Chondrocyte (in vitro differentiated cells): Measurements from ENCODE around the gene NRG4. TPM values are rescaled to one million over a fixed set of nuclear protein-coding genes. Genes with fewer than 3 reads are reported as not detected.
A peak's percentile ranks its signal among the peaks of the same experiment; 100 is the strongest.

Source experiments
- DNase-seq: peaks from one replicate; pipeline ENCODE4 v3.0.0; 2021; ENCODE audit warnings: mixed read lengths, low spot score
- H3K27ac Mint-ChIP-seq: one replicate; pipeline ENCODE4 v1.8.0; 2021; ENCODE audit warnings: mild to moderate bottlenecking, moderate library complexity, mixed read lengths; ENCODE audit not compliant: unreplicated experiment
- H3K27me3 Mint-ChIP-seq: 2 replicates; pipeline ENCODE4 v1.8.0; 2021; ENCODE audit warnings: low read depth, mixed read lengths
- H3K36me3 Mint-ChIP-seq: 2 replicates; pipeline ENCODE4 v1.8.0; 2021; ENCODE audit warnings: low read depth, mixed read lengths
- H3K4me1 Mint-ChIP-seq: 2 replicates; pipeline ENCODE4 v1.8.0; 2021; ENCODE audit warnings: low read depth, mild to moderate bottlenecking, mixed read lengths
- H3K4me3 Mint-ChIP-seq: one replicate; pipeline ENCODE4 v1.8.0; 2021; ENCODE audit warnings: mild to moderate bottlenecking, moderate library complexity, mixed read lengths; ENCODE audit not compliant: unreplicated experiment
- H3K9me3 Mint-ChIP-seq: 2 replicates; pipeline ENCODE4 v1.8.0; 2021; ENCODE audit warnings: low read depth, mixed read lengths
- CTCF ChIP-seq: fragments of 200-600 bp; sonication (generic); IDR thresholded peaks from 2 replicates; pipeline ENCODE4 v1.5.0; 2021; ENCODE audit warnings: antibody characterized with exemption, mild to moderate bottlenecking, moderate library complexity
- total RNA-seq: library from RNA; stranded (reverse); gene quantifications from 3 replicates; pipeline ENCODE4 v1.2.1, GENCODE V29; 2021

Gene NRG4
- total RNA-seq, 1 donor from 2014 or later = not detected

GRCh38 chr15:75925440-75925839, 86.8 kb downstream of the NRG4 start:
- Mint-ChIP-seq H3K9me3 (no peaks in the 10 kb centered on the region), H3K27ac (no peak overlapping the region), H3K4me1 (peaks cover 21% of the 10 kb centered on the region), H3K27me3 (no peaks in the 10 kb centered on the region), H3K4me3 (no peak overlapping the region), H3K36me3 (peaks cover 14% of the 10 kb centered on the region)
- no peak for DNase-seq
- TF ChIP-seq CTCF = no peak

- H3K4me1 Mint-ChIP-seq = peaks cover 29% of the 10 kb centered on the region
- H3K9me3 Mint-ChIP-seq = no peaks in the 10 kb centered on the region
- no peak overlapping the region for H3K27ac Mint-ChIP-seq
- no peak overlapping the region for H3K4me3 Mint-ChIP-seq
- no peak for DNase-seq
- no peak for TF ChIP-seq CTCF
- H3K27me3 Mint-ChIP-seq = no peaks in the 10 kb centered on the region
- H3K36me3 Mint-ChIP-seq = peaks cover 13% of the 10 kb centered on the region
Measured at GRCh38 chr15:75924576-75924975, 87.6 kb downstream of the NRG4 start.

GRCh38 chr15:75923756-75924155, 88.5 kb downstream of the NRG4 start:
- Mint-ChIP-seq H3K36me3 (peaks cover 13% of the 10 kb centered on the region), H3K27ac (no peak overlapping the region), H3K4me1 (peaks cover 31% of the 10 kb centered on the region), H3K4me3 (no peak overlapping the region), H3K9me3 (no peaks in the 10 kb centered on the region), H3K27me3 (no peaks in the 10 kb centered on the region)
- TF ChIP-seq CTCF = no peak
- DNase-seq = no peak

GRCh38 chr15:75921732-75922703, 90.2 kb downstream of the NRG4 start:
- Mint-ChIP-seq H3K4me3 (no peak overlapping the region), H3K27me3 (no peaks in the 10 kb centered on the region), H3K9me3 (no peaks in the 10 kb centered on the region), H3K4me1 (peaks cover 31% of the 10 kb centered on the region), H3K36me3 (peaks cover 19% of the 10 kb centered on the region), H3K27ac (peak overlapping the region; percentile 56)
- TF ChIP-seq CTCF = peak; percentile 76
- no peak for DNase-seq

- H3K9me3 Mint-ChIP-seq = no peaks in the 10 kb centered on the region
- no peak overlapping the region for H3K4me3 Mint-ChIP-seq
- no peak overlapping the region for H3K27ac Mint-ChIP-seq
- TF ChIP-seq CTCF = no peak
- H3K4me1 Mint-ChIP-seq = peaks cover 23% of the 10 kb centered on the region
- no peaks in the 10 kb centered on the region for H3K27me3 Mint-ChIP-seq
- no peak for DNase-seq
- peaks cover 15% of the 10 kb centered on the region for H3K36me3 Mint-ChIP-seq
Measured at GRCh38 chr15:75920079-75920478, 92.1 kb downstream of the NRG4 start.
